ENCODE results near the gene EFCAB11.

EFCAB11 gene

DNA sequence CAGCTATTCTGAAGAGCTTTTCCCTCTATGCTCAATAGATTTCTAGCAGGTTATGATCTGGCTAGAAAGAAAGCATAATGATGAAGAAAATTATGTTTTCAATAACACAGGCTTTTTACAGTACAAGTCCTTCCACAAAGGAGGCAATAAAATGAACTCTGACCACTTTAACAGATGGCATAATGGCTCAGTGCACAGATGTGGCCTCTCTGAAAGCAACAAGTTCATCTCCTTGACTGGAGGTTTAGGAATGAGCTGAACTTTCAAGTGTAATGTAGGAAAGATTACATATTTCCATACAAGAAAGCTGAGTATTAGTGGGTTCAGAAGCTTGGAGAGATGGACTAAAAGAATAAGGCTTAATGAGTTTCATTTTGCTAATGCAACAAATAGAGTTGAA, 147.4 kb downstream of the EFCAB11 start:
- DNase-seq: no peak

DNA sequence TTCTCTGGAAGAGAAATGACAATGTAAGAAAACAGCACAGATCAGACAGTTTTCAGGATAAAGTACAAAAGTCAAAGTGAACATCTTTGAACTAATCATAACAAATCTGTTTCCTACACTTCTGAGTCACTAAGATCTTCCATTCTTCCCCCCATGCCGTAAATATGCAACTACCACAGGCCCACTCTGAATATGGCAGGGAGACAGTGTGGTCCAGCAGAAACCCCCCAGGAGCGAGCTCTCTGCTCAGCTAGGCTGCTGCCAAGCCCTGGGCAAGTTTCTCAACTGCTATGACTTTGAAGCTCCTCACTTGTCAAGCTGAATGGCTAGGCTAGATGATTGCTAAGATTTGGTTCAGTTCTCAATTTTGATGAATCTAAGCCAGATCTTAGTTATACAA, 148.1 kb downstream of the EFCAB11 start:
- DNase-seq: no peak

DNA sequence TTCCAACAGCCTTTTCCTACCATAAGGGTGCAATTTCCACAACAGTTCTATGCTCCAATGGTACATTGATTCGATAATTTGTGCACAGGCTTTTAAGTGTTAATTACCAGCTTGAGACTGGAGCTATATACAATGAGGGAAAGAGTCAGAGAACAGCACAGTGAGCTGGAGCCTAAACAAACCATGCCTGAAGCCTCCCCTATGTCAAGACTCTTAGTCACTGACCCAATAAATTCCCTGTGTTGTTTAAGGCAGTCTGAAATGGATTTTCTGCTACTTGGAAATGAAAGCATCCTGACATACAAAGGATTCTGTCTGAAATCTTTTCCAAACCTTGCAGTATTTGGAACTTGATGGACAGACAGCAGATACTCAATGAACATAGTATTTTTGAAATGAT, 149.0 kb downstream of the EFCAB11 start:
- no peak for DNase-seq

DNA sequence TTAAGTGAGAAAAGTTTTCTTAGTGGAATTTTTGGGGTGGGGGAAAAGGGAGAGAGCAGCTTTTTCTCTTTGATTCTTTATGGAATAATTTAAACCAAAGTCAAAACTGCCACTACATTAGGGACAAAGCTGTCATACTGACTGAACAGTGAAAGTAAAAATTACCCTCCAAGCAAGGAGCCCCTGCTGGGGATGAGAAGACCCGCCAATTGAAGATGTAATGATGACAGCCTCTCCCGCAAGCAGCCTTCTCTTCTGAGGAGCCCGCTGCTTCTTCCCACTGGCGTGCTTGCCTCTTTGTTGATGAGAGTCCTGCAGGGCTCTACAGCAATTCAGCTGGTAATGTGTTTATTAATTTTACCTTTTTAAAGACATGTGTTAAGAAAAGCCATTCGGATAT, 151.0 kb downstream of the EFCAB11 start:
- no peak for DNase-seq

DNA sequence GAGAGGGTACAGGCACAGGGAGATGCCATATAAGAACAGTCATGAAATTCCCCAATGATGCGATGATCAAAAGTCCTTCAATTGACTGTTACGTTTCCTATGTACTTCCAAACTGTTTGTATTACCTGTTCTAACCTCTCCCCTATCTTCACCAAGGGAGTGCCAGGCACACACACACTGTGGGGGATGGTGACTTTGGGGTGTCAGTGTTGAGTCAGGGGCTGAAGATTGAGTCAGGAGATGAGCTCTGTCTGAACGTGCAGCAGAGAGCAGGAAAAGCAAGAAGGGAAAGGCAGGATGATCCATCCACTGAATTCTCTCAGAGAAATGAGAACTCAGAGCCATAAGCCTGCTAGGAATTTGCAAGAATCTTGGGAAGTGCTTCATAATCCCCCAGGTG, 153.4 kb downstream of the EFCAB11 start:
- no peak for DNase-seq

DNA sequence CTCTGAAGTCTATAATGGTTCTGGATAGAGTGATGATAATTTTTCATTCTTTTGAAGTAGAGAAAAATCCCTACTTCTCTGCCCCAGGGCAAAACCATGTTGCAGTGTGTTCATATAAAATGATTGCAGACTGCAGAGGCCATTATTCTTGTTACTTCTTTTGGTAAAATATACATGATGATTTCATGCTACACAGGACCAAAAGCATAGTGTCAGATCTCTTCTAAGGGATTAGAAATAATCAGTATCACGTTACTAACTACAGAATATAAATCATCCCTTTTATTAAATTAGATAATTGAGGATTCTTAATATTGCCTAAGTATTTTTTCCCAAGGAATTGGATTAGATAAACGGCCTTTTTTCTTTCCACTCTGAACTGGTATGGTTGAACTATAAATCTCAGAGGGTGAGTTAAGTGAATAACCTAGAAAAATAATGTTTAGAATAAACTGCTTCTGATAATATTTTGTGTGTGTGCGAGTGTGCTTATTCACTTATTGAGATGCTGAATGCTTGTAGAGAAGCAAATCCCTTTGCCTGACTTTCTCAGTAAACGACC, 156.2 kb downstream of the EFCAB11 start:
- DNase-seq: no peak

DNA sequence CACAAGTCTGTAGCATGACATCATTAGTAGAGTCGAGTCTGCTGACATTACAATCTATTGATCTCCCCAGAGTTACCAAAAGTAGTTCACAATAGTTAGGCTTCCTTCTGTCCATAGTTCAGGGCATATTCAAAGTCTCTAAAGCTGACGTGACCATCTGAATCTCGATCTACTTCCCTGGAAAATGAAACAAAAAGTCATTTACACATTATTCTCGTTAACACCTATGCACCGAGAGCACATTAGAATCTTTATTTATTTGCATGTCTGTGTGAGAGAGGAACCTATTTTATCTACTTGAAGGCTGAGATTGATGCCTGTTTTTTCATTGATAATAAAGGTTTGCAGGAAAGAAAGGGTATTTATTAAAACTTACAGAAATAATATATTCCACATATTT, 157.4 kb downstream of the EFCAB11 start:
- no peak for DNase-seq

DNA sequence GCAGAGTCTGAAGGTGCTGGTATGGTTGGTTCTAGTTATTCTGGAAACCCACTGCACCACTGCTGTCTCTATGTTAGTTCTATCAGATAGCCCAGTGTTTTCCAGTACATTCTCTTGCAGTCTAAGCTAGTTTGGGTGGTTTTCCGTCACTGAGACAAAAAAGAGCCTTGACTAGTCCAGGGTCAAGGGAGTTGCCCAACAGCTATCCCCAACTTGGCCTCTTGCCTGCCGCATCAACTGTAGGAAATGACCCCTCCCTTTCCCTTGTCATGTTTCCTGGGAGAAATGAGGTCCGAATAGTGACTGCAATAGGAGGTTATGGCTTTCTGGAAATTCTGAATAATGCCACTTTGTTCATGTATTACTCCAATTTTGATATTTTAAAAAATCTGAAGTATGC, 160.4 kb downstream of the EFCAB11 start:
- DNase-seq: no peak

DNA sequence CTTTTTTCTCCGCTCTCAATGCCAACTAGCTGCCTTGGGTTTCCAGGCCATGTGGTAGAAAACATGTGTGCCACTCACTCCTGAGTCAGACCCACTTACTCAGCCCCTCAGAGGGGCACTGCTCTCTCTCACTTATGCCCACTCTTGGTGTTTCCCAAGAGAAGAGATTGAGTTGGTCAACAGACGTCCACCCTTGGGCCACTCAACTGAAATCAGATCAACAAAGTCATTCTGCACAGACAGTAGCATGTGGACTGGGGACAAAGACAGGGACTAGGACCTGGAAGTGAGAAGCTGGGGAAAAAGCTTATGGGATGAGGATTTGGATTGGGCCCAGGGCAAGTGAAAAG, 161.2 kb downstream of the EFCAB11 start:
- no peak for DNase-seq

DNA sequence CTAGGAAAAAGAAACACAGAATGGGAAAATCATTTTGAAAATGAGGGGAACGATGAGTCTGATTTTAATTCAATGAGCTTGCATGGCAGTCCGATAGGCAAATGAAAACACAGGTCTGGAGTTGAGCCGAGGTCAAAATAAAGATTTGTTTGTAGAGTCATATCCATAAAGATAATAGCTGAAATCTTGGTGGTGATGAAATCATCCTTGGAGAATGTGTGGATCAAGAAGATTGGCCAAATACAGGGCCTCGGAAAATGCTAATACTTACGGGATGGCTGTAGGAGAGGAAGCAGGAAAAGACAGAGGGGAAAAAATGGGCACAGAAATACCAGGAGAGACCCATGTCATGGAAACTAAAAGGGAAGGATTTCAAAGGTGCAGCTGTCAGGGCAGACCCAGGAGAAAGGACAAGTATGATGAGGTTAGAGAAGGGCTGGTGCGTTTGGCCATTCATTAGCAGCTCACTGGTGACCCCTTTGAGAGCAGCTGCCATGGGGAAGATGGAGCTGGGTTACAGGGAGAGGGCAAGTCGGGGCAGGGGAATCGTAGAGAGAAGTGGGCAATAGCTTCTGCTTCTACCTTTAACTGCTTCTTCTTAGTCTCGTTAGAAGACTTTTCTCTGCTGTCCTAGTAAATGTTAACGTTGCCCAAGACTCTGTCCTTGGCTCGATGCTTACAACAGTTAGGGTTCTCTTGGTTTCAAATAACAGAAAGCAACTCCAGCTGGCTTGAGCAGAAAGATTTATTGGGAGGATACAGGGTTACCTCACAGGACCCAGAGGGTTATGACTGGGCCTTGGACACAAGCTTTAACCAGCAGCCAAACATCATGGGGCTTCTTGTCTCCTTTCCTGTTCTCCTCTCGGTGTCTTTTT, 161.8 kb downstream of the EFCAB11 start:
- DNase-seq: no peak

DNA sequence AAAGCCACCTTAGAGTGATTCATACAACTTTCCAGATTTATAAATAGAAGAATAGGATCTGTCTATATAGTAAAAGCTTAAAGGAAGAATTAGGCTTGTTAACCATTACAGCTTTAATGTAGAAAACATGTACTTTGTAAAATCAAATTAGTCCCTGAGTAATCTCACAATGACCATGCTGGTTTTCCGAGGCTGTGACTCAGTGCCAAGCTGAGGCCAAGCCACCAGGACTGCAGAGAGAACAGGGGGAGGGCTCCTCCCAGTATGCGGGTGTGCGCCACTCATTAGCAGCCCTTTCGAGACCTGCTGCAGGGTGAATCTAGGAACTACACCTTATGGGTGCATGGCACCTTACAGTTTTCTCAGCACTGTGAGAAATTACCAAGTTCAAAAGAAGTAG, 167.0 kb downstream of the EFCAB11 start:
- DNase-seq: no peak

DNA sequence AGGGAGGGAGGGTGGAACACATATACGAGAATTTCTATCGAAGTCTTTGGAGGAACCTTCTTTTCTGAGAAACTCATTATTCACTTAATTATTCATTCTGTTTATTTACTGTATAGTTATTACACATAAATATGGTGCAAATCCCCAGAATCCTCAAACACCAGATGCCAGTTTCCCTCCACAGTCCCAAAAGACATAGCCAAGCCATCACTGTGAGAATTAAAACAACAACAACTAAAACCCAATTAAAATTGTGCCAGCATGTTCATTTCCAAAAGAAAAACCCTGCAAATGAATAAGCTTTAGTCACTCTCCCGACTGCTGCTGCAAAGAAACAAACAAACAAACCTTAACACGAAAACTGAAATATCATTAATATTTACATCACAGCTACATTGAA, 173.5 kb downstream of the EFCAB11 start:
- no peak for DNase-seq

DNA sequence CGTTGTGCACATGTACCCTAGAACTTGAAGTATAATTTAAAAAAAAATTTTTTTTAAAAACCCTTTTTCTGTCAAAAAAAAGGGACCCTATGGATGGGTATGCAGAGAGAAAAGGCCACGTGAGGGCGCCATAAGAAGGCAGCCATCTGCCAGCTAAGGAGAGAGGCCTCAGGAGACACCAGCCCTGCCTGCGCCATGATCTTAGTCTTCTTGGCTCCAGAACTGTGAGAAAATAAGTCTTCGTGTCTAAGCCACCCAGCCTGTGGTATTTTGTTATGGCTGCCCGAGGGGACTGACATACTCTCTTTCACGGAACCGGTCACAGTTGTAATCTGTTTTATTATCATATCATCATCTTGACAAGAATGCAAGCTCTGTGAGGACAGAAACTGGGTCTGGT, 174.8 kb downstream of the EFCAB11 start:
- DNase-seq: no peak

DNA sequence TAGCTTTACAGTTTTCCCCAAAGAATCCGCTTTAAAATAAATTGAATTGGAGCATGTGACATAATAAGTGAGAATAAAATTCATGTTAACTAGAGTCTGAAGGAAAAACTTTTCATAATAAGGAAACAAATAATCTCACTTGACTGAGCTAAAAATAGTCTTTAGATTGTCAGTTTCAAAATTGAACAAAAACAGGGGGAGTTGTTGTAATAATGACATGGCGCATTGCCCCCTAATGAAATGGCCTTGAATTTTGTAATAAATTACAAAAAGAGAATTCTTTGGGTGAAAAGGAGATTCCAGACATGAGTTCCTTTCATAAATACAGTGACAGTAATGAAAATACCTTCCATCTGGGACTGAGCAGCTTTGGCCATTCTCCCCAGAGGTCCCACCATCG, 178.6 kb downstream of the EFCAB11 start:
- DNase-seq: no peak

DNA sequence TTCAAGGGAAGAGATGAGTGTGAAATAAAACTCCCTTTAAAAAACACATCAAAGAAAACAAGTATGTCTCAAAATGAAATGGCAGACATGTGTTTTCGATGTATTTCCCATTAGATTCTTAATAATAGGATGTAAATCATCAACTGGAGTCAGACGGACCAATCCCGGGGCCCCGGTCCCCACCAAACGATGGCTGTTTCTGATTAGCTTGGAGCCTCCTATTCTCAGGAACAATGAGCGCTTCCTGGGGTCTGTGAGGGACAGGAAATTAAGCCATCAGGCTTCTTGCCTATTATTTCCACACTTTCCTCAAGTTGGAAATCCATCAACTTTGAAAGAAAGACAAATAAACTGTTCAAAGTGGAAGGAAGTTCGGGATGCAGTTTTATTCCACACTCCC, 179.4 kb downstream of the EFCAB11 start:
- no peak for DNase-seq

DNA sequence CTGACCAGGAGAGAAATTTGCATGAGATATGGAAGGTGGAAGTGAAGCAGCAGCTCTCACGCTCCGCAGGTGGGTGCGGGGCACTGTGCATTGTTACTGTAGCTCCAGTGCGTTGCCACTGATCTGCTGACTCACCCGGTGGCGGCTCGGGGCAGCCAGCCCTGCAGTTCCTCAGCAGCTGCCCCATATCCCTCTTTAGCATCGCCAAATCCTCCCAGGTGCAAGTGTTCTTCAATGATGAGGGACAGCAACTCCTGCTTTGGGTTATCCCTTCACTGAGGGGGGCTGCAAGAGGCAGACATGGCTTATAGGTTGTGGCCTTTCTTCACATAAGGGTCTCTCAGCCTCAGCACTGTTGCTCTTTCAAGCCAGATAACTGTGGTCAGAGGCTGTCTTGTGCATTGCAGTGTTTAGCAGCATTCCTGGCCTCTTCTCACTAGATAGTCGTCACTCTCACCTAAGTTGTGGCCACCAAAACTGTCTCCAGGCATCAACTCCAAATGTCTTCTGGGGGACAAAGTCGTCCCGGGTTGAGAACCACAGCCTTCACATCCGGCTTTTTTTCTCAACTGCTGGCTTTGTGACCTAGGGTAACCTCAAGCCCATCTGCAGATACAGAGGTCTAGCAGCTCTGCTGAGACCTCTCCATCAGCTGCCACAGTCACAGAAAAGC, 180.8 kb downstream of the EFCAB11 start:
- DNase-seq: peak; percentile 73

DNA sequence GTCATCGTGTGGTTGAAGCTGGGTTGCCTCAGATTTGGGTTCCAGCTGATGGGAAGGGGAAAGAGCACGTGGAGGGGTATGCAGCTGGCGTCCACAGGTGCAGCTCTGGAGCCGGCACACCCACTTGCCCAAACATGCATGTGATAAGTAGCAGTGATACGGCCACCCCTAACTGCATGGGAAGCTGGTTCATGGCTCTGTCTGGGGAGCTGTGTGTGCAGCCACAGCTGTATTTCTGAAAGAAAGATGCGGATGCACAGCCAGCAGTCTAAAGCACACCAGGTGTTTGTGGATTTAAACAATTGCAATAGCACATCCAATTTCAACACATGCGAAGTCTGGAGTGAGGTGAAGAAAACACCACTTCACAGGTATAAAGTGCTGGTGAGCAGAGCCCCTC, 181.4 kb downstream of the EFCAB11 start:
- DNase-seq: no peak

DNA sequence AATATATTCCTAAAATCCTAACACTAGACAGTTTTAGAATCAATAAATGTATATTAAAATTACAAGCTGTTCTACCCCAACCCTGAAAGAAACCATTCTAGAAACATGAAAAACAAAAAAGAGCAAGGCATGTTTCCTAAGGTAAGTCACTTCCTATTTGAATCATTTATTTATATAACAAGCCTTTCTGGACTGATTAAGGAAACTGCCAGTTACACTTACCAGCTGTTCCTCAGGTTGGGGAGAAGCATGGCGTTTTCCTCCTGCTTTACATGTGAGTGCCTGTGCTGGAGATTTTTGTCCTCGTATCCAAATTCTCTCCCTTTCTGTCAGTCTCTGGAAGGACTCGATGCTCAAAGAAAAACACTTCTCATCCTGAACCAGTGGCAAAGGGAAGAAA, 183.3 kb downstream of the EFCAB11 start:
- DNase-seq: no peak

DNA sequence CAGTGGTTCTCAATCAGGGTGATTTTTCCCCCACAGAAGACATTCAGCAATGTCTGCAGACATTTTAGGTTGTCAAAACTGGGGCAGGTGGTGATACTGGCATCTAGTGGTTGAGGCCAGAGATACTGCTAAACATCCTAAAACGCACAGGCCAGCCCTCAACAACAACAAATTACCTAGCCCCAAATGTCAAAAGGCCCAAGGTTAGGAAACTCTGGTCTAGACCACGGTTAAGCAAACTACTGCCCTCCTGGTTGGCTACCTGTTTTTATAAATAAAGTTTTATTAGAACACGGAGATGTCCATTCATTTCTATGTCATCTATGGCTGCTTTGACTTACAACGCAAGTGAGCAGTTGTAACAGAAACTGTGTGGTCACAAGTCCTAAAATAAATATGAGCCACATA, 186.7 kb downstream of the EFCAB11 start:
- peak; percentile 65 for DNase-seq

DNA sequence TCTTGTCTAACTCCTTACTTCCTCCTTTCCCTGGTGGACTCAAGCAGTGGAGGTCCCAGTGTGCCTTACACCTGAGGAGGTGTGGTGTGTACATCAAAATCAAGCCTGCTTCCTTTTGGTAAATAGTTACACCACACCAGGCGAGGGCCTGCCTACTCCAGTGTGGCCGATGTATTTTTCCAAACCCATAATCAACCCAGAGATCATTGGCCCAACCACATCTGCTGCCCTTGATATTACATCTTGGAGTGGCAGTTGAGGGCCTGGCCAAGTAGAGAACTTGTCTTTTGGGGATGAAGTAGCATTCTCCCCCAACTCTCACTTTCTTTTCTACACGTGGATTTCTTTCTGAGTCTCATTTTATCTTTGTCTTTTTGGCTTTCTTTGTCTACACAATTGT, 187.4 kb downstream of the EFCAB11 start:
- no peak for DNase-seq

DNA sequence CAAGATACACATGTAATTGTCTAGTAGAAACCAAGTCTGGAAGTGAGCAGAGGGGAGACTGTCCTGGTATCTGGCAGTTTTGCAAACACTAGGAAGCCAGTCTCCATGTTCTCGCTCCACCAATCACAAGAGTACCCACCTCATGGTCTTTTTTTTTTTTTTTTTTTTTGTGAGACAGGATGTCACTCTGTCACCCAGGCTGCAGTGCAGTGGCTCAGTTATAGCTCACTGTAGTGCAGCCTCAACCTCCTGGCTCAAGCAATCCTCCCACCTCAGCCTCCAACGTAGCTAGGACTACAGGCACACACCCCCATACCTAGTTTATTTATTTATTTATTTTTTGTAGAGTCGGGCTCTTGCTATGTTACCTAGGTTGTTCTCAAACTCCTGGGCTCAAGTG, 189.2 kb downstream of the EFCAB11 start:
- DNase-seq: no peak

DNA sequence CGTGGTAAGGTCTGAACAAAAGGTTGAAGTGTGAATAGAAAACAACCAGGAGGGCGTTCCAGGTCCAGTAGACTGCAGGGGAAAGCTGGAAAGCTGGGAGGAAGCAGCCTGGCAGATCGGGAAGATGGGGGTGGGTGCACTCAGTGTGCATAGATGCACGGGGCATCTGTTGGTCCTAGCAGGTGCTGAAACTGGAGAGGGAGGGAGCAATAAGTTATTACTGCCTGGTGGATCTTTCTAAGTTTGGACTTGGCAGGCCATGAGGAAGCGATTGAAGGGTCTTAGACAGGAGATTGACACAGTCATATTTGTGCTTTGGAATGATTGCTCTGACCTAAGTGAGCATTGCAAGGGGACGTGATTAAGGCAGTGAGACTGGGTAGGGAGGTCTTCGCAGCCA, 194.4 kb downstream of the EFCAB11 start:
- no peak for DNase-seq

DNA sequence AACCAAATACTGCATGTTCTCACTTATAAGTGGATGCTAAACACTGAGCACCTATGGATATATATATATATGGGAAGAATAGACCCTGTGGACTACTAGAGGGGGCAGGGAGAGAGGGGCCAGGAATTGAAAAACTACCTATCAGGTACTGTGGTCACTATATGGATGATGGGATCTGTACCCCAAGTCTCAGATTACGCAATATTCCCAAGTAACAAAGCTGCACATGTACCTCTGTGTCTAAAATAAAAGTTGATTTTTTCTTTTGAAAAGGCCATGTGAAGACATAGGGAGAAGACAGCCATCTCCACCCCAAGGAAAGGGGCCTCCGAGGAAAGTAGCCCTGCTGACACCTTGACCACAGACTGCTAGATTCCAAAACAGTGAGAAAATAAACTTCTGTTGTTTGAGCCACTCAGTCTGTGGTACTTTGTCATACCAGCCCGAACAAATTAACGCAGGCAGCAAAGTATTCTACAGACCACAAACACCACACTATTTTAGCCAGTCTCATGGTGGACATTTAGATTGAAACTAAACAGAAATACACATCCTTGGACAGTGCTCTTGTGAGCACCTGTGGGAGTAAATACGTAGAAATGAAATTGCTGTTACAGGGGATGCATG, 197.1 kb downstream of the EFCAB11 start:
- DNase-seq: no peak

DNA sequence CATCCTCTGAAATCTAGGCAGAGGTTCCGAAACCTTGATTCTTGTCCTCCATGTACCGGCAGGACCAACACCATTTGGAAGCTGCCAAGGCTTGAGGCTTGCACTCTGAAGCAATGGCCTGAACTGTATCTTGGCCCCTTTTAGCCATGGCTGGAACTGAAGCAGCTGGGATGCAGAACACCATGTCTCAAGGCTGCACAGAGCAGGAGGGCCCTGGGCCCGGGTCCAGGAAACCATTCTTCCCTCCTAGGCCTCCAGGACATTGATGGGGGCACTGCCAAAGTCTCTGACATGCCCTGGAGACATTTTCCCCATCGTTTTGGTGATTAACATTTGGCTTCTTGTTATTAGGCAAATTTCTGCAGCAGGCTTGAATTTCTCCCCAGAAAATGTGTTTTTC, 198.7 kb downstream of the EFCAB11 start:
- no peak for DNase-seq
